VCaP (cell line): ENCODE results near the gene MYBBP1A.

ENCODE experiments used
- H3K27ac ChIP-seq: fragments of 450-650 bp; 2 replicates; pipeline ENCODE4 v1.5.1; 2017
- CTCF ChIP-seq: fragments of 450-650 bp; conservative IDR thresholded peaks from 2 replicates; pipeline ENCODE4 v1.5.1; 2017; ENCODE audit warnings: mild to moderate bottlenecking, moderate library complexity

Gene MYBBP1A

GRCh38 chr17:4505187-4505586 is 50.0 kb downstream of the MYBBP1A start:
- no peak for TF ChIP-seq CTCF
- H3K27ac ChIP-seq, result no peak overlapping the region

DNA sequence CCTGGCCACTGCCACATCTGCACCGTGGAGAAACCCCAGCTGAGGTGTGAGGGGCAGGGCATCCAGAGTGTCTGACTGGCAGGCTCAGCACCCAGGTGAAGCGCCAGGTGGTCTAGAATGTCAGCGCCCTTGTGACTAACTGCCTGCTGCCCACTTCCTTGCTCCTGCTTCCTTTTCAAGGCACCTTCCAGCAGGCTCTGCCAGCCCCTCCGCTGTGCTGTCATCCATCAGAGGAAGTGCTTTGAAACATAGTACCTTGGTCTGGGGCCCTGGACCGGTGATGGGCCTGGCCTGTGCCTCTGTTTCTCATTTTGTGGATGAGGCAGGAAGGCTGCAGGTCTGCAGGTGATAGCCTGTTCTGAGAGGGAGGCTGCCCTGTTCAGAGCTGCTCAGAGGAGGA is 51.0 kb downstream of the MYBBP1A start:
- no peak for TF ChIP-seq CTCF
- H3K27ac ChIP-seq, result no peak overlapping the region

- H3K27ac ChIP-seq, result no peak overlapping the region
- no peak for TF ChIP-seq CTCF
These were observed 51.7 kb downstream of the MYBBP1A start for GRCh38 chr17:4503283-4504025.

DNA sequence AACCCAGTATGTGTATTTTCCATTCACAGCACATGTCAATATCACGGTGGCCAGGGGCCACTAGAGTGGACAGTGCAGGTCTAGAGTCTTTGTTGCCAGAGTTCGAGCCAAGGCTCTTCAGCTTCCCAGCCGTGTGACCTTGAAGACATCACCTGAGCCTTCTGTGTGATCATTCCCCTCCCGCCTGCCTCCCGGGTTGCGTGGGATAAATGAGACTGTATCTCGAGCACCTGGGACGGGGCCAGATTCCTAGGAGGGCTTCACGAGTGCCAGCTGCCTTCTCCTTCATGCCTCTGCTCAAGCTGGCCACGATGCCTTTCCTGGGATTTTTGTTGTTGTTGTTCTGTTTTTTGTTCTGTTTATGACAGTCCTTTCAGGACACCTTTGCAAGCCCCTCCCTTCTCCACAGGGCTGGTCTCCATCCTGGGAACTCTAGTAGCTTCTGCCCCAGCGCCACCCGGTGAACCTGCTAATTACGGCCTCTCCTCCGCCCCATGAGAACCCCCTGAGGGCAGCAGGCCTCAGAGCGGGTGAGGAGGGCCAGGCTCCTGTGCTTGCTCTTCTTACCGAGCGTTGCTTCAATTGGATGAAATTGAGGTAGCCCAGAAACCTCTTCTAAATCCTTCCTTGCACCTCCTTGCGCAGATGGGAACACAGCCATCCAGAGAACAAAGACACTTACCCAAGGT is 52.6 kb downstream of the MYBBP1A start:
- no peak for TF ChIP-seq CTCF
- H3K27ac ChIP-seq, result no peak overlapping the region

DNA sequence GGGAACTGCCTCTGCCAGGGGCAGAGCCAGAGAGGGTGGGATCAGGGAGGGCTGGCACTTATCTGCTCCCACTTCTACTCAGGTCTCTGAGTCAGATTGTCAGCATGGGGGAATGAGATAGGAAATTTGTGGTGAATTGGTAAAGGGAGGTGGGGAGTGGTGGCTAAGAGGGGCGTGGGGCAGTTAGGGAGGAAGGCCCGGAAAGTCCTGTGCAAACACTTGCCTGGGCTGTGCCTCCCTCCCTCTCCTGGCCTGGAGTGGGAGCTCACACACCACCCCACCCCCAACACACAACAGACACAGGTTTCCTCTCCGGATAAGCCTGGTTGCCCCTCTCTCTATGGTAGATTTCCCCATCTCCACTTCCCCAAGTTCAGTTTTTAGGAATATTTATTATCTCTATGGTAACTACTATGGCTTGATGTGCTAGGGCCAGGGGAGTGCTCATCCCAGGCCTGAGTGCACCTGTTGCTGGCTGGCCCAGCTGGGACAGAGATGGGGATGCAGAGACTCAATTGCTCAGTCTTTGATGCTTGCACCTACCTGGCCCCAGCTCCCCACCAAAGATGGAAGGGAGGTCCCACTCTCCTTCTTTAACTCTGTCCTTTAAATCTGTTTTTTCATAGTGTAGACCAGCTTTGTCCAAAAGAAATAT is 53.8 kb downstream of the MYBBP1A start:
- no peak overlapping the region for H3K27ac ChIP-seq
- no peak for TF ChIP-seq CTCF

DNA sequence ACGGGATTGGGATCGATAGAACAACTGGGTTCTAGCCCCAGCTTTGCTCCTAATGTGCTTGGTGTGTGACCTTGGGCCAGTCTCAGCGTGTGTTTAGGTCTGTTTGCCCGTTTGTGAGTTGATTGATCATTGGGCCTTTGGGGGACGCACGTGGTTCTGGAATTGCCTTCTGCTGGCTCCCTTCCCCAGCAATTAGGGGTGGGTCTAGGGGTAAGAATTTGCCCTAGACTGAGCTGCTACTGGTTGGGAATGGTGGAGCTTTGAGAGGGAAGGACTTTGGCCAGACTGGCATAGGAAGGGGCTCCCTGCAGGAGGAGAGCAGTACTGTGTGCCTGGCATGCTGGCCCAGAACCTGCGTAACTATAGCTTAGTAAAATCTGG is 55.0 kb downstream of the MYBBP1A start:
- TF ChIP-seq CTCF, result no peak
- H3K27ac ChIP-seq, result no peak overlapping the region

- 0 out of 2 replicates have a peak, but pooled peaks have one; percentile 16 for TF ChIP-seq CTCF
- H3K27ac ChIP-seq, result peak overlapping the region; percentile 22; the same call in 1 of the 2 replicates
These were observed 55.6 kb downstream of the MYBBP1A start for GRCh38 chr17:4499431-4500190.
